ENCODE data around the gene SLCO1A2. TPM values are rescaled to one million over a fixed set of nuclear protein-coding genes. Genes with fewer than 3 reads are reported as not detected.

The SLCO1A2 gene
- polyA plus RNA-seq, 1 donor (not counting 4 experiments of a cell fraction or from before 2014, with no cell fraction given) = not detected

- H3K27ac ChIP-seq (ENCODE audit: control insufficient read depth, insufficient read depth, low read length) = no peak overlapping the region
- H3K4me3 ChIP-seq (ENCODE audit: control insufficient read depth in 2 of 3, extremely low read depth in 1 of 3, insufficient read depth in 2 of 3, low read depth in 1 of 3, low read length in 3 of 3) = no peak overlapping the region
- H3K9ac ChIP-seq (ENCODE audit: control insufficient read depth, extremely low read depth, insufficient read depth, low read length) = no peak overlapping the region
- TF ChIP-seq EZH2 (IDR thresholded peaks at IDR 0.05; ENCODE audit: low read length) = no peak
- no peak for TF ChIP-seq CTCF (optimal IDR thresholded peaks at IDR 0.05 in 1 of 3, IDR thresholded peaks at IDR 0.05 in 1 of 3, conservative IDR thresholded peaks at IDR 0.05 in 1 of 3; ENCODE audit: extremely low read depth in 1 of 3, insufficient read depth in 2 of 3, low read length in 3 of 3)
- H3K9me3 ChIP-seq (ENCODE audit: control insufficient read depth, low read depth, low read length) = peaks cover 4% of the 10 kb centered on the region
- H3K4me1 ChIP-seq (ENCODE audit: control insufficient read depth, extremely low read depth, insufficient read depth, low read length) = no peaks in the 10 kb centered on the region
- no peaks in the 10 kb centered on the region for H3K36me3 ChIP-seq (ENCODE audit: control insufficient read depth in 2 of 2, extremely low read depth in 1 of 2, insufficient read depth in 2 of 2, low read length in 2 of 2)
- no peak overlapping the region for H3K4me2 ChIP-seq (ENCODE audit: control insufficient read depth, extremely low read depth, insufficient read depth, low read depth, low read length)
- H2AFZ ChIP-seq (ENCODE audit: control insufficient read depth, low read length) = no peak overlapping the region
- no peak for FAIRE-seq
- no peaks in the 10 kb centered on the region for H4K20me1 ChIP-seq (ENCODE audit: control insufficient read depth, extremely low read depth, insufficient read depth, low read length)
- no peaks in the 10 kb centered on the region for H3K79me2 ChIP-seq (ENCODE audit: control insufficient read depth, insufficient read depth, low read length)
- DNase-seq (ENCODE audit: low read depth, low spot score) = no peak
- dilution Hi-C loops (cut with MboI; ENCODE audit: extremely low pct_ligation_motif_present, low sequenced_read_pairs) = no loop called here
- H3K27me3 ChIP-seq (ENCODE audit: control insufficient read depth, extremely low read depth, insufficient read depth, low read length) = no peaks in the 10 kb centered on the region
- H3K9me1 ChIP-seq (ENCODE audit: control insufficient read depth, extremely low read depth, insufficient read depth, low read length) = no peaks in the 10 kb centered on the region
Measured at GRCh38 chr12:21276826-21277225, 57.9 kb downstream of the SLCO1A2 start.

GRCh38 chr12:21265932-21266331, 68.8 kb downstream of the SLCO1A2 start:
- Histone ChIP-seq H2AFZ (ENCODE audit: control insufficient read depth, low read length) (no peak overlapping the region), H4K20me1 (ENCODE audit: control insufficient read depth, extremely low read depth, insufficient read depth, low read length) (no peaks in the 10 kb centered on the region), H3K9me1 (ENCODE audit: control insufficient read depth, extremely low read depth, insufficient read depth, low read length) (no peaks in the 10 kb centered on the region), H3K9me3 (ENCODE audit: control insufficient read depth, low read depth, low read length) (no peaks in the 10 kb centered on the region), H3K4me3 (ENCODE audit: control insufficient read depth in 2 of 3, extremely low read depth in 1 of 3, insufficient read depth in 2 of 3, low read depth in 1 of 3, low read length in 3 of 3) (no peak overlapping the region), H3K9ac (ENCODE audit: control insufficient read depth, extremely low read depth, insufficient read depth, low read length) (no peak overlapping the region), H3K4me2 (ENCODE audit: control insufficient read depth, extremely low read depth, insufficient read depth, low read depth, low read length) (no peak overlapping the region), H3K36me3 (ENCODE audit: control insufficient read depth in 2 of 2, extremely low read depth in 1 of 2, insufficient read depth in 2 of 2, low read length in 2 of 2) (no peaks in the 10 kb centered on the region), H3K4me1 (ENCODE audit: control insufficient read depth, extremely low read depth, insufficient read depth, low read length) (no peaks in the 10 kb centered on the region), H3K27me3 (ENCODE audit: control insufficient read depth, extremely low read depth, insufficient read depth, low read length) (no peaks in the 10 kb centered on the region), H3K27ac (ENCODE audit: control insufficient read depth, insufficient read depth, low read length) (no peak overlapping the region), H3K79me2 (ENCODE audit: control insufficient read depth, insufficient read depth, low read length) (no peaks in the 10 kb centered on the region)
- TF ChIP-seq CTCF (optimal IDR thresholded peaks at IDR 0.05 in 1 of 3, IDR thresholded peaks at IDR 0.05 in 1 of 3, conservative IDR thresholded peaks at IDR 0.05 in 1 of 3; ENCODE audit: extremely low read depth in 1 of 3, insufficient read depth in 2 of 3, low read length in 3 of 3) (no peak), EZH2 (IDR thresholded peaks at IDR 0.05; ENCODE audit: low read length) (no peak)
- dilution Hi-C loops (cut with MboI; ENCODE audit: extremely low pct_ligation_motif_present, low sequenced_read_pairs) = no loop called here
- DNase-seq (ENCODE audit: low read depth, low spot score) = no peak
- FAIRE-seq = no peak

Measured in keratinocyte (primary cell).